Measurements from ENCODE around the gene KCTD3.

Gene KCTD3

DNA sequence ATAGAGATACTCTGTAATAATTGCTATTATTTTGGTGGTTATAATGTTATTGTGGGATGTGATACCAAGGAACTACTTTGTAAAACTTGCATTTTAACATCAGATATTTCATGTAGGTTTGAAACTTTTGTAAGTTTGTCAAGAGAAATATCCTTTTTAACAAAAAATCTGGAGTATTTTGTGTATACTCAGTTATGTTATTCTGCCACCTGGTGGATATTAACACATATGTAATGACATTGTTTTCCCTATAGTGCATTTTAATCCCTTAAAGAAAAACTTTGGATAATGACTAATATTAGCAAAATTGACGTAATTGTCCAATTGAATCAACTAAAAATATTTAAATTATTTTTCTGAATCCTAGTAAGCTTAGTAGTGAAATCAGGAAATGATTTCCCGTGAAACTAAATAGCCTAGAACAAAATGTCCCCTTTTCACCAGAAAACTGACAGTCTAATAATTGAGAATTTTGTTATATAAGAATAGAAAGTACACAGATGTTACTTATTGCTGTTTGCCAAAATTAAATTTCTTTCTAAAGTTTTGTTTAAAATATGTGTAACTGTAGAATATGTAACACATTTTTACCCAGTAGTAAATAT lies 39.6 kb downstream of the KCTD3 start:
- DNase-seq = no peak

GRCh38 chr1:215607412-215607811 lies 40.3 kb downstream of the KCTD3 start:
- DNase-seq = no peak

DNA sequence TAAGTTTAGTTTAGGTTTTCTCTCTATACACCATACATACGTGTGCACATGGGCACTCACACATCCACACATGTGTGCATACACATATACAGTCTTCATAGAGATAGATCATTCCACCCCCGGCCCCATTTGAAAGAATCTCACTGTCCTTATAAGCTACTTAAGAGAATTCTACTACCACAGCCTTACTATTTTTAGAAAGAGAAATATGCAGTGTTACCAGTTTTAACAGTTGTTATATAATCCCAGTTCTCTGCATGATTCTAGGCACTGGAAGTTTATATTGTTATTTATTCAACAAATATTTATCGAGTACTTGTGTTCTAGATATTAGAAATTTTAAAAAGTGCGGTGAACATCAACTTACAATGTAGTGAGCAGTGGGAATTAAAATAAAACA lies 41.5 kb downstream of the KCTD3 start:
- no peak for DNase-seq

DNA sequence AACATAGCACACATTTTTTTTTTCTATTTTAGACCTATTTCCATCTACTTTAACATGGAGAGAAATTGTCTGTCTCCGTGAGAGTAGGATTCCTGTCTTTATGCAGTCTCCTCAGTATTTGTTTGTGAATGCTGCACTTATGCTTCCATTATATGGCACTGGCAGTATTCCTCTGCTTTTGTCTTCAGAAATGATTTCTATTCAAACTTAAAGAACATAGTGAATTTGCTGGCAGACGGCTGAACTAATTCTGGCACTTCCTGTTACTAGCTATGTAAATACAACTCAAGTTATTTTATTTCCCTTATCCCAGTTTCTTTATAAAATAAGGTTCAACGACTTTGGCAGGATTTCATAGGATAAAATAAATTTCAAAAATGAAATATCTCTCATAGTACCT lies 45.3 kb downstream of the KCTD3 start:
- no peak for DNase-seq

DNA sequence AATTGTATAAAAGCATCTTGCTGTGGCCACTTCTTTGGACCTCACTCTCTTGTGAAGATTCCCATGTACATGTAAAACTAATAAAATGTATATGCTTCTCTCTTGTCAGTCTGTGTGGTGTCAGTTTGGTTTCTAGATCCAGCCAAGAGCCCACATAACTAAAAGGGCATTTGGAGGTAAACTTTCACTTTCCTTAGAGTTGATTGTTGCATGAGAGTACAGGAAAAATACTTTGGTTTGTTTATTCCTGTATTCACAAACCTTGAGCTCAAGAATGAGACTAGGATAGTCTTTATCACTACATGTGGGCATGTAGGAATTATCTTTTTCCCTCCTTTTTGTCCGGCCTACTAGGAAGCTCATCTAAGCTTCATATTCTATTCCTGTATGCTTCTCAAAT lies 50.9 kb downstream of the KCTD3 start:
- no peak for DNase-seq

DNA sequence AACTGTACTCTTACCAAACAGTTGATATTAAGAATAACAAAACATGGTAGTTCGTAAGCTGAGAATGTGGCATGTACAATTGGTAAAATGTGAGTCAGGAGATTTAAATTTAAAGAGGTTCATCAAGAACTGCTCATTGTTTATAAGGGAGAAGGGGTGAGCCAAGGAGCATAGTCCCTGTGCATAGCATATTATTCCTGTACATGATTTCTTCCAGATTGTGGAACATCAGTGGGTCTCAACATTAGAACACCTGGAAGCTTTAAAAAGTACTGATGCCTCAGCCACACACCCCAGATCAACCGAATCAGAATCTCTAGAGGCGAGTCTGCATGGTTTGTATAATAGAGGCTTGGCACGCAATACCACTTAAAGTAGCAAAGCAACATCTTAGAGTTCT lies 56.1 kb downstream of the KCTD3 start:
- no peak for DNase-seq

DNA sequence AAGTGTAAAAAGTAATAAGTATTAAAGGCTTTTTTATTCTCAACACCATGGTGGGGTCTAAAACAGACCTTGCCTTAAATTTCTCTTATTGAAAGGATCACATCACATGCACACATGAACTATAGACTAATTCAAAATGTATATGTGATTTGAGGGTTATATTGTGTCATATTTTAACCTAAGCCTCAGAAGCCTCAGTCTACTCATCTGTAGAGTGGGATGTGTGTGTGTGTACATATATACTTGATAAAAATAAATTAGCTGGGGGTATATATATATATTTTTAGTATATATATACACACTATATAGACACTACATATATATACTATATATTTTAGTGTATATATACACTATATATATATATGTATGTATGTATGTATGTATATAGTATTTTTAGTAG lies 58.8 kb downstream of the KCTD3 start:
- no peak for DNase-seq

- DNase-seq = no peak
Observed at GRCh38 chr1:215631040-215631439, 63.9 kb downstream of the KCTD3 start.

- DNase-seq = no peak
Observed at GRCh38 chr1:215631489-215631888, 64.4 kb downstream of the KCTD3 start.

GRCh38 chr1:215635827-215636226 lies 68.7 kb downstream of the KCTD3 start:
- DNase-seq = no peak

GRCh38 chr1:215636258-215636965 lies 69.3 kb downstream of the KCTD3 start:
- no peak for DNase-seq

DNA sequence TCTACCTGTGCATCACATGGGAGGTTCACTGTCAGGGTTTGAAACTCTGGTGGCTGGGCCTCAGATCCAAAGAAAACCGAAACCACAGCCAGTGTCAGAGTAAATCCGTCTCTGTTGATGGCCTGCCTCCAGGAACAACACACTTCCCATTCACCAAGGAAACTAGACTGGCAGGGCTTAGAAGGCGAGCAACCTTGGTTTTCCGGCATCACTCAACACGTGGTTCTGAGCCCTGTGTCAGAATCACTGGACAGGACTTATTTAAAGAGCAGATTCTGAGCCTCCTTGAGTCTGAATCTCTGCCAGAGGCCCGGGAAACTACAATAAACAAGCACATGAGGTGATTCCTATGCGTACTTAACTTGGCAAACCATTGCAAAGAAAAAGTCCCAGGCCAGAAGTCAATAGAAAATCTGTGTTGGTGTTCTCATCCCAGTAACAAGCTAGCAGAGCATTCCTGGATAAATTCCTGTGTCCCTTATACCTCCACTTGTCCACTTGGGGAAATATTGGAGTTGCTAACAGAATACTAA lies 70.0 kb downstream of the KCTD3 start:
- DNase-seq = no peak

DNA sequence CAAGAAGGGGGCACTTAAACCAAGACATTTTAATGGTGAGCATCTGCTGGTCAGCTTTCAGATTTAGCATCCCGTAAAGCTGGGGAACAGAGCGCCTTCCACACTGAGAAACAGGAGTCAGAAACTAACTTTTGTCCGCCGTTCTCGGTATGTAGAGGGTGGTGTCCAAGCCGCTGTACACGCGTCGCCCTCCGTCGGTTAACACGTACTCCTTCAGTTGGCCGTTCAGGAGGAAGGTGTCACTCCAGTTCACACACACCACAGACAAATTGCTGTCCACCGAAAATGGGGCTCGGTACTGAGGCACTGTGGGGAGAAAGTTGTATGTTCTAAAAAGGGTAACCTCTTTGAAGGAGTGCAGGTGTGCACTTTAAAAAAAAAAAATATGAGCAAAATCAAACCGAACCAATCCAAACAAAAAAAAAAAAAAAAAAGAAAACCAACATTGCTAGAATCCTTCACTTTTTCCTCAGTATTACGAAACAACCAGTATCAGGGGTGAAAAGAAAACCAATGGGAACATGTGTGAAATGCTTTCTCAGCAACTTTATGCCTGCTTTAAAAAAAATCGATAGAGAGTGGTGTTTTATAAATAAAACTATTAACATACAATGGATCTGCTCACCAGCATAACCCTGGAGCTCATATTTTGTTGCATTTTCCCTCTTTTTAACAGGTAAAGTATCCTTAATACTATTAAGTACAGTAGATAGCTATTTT lies 73.5 kb downstream of the KCTD3 start:
- DNase-seq = no peak

DNA sequence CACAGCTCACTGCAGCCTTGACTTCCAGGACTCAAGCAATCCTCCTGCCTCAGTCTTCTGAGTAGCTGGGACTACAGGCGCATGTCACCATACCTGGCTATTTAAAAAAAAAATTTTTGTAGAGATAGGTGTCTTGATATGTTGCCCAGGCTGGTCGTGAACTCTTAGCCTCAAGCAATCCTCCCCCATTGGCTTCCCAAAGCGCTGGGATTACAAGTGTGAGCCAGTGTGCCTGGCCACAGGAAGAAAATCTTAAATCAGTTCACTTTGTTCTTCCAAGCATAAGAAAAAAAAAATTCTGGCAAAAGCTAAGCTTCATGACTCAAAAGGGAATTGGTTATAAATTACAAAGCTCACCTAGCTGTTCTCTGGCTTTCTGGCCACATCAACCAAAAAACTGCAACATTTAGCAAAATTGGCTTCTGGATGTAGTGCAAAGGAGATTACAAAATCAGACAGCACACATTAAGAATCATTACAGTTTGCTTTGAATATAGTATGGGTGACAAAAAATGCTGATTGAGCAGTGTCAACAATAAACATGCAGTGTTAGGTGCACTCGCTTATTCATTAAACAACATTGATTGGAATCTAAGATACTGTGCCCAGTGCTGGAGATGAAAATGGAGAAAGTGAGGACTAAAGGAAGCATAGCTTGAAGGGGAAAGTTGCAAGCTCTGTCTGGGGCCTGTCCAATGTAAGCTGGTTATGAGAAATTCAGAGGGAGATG lies 76.7 kb downstream of the KCTD3 start:
- no peak for DNase-seq

DNA sequence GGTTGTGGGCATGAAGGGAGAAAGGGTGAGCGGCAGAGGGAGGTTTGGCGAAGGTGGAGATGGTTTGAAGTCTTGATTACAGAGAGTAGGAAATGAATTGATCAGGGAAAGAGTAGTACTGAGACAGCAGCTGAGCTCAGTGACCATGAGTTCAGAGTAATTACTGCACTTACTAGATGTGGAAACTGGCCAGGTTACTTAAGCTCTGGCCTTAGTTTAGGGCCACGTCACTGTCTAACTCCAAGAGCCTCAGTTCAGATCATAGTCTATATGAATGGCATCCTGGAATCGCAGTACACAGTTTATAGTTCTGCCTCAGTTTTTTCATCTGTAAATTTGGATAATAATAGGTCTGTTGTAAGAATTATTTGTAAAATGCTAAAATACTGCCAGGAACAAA lies 78.1 kb downstream of the KCTD3 start:
- no peak for DNase-seq

GRCh38 chr1:215645861-215646260 lies 78.8 kb downstream of the KCTD3 start:
- DNase-seq = no peak

DNA sequence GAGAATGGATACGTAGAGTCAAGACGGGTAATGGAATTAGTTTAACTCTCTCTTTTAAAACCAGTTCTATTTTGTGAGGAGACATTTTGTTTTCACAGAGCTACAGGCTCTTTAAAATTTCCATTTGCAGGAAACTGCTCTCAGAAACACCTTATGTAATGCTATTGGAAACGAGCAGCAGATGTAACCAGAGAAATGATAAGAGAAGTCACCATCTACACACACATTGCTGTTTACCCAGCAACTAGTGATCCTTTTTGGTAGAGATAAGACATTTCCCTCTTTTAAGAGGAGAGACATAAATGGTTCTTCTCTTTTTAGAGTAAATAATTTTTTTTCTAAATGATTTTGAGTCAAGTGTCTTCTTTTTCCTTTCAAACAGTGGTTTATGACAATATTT lies 80.6 kb downstream of the KCTD3 start:
- DNase-seq = no peak

DNA sequence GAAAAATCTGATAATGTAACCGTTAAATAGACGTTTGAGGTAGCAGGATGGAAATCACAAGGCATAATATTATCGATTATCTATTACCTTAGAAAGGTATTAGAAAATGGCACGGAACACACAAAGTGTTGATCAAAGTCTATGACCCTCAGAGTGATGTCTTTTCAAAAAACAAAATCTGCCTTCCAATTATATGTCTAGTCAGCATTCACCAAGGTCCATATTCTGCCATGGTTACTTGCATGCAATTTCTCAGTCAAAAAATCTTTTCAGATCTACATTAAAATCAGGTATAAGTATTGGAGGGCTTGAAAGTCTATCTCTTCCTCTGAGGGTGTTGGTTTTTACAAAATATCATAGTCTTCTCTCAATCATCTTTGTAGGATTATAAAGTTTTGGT lies 81.9 kb downstream of the KCTD3 start:
- no peak for DNase-seq

DNA sequence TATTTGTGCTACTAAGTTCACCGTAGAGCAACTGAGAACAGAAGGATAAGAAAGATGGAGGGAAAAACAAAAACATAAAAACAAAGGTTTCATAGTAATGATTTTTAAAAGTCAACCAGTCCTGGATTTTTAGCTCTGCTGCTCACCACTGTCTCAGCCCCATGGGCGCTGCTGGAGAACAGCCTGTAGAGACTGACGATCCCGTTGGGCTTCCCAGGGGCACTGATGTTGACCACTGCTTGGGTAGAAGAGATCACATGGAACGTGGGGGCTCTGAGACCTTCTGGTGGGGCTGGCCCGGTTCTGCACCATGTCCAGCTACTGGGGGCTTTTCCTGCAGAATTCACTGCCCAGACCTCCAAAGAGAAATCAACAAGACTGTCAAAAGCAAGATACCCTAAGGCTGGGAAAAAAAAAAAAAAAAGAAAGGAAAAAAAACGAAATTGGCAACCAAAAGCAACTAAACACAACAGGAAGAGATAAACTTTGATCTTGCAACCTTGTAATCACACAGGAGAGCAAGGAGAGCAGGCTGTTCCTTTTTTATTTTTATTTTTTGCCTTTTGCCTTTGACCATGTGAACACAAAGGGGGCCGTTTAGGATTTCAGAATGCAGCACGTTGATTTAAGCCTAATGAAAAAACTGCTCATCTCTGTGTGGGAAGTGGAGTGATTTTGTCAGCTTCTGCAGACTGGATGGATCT lies 83.5 kb downstream of the KCTD3 start:
- no peak for DNase-seq

GRCh38 chr1:215651867-215652266 lies 84.8 kb downstream of the KCTD3 start:
- no peak for DNase-seq

GRCh38 chr1:215652371-215652770 lies 85.3 kb downstream of the KCTD3 start:
- no peak for DNase-seq

GRCh38 chr1:215657047-215657446 lies 89.9 kb downstream of the KCTD3 start:
- no peak for DNase-seq

DNA sequence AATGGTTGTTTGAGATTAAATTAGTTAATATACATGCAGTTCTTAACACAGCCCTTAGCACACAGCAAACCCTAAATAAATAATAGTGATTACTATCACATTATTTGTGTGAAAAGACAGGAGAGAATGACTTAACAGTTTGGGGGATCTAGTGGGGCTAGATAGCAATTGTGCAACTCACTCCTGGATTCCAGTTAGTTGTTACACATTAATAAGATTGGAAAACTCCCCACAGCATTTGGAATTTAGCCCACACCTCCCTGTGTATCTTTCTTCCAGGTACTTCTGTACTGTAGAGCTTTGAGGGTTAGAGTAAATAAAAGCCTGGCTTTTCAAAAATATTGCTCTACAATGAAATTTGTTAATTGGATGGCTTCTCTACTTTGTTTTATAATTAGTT lies 93.2 kb downstream of the KCTD3 start:
- DNase-seq = no peak

Data from activated CD4-positive, alpha-beta T cell treated with anti-CD3 and anti-CD28 coated beads for 1 hour (primary cell).